Right cardiac atrium (tissue), 5 donors: ENCODE measurements around the gene WNT3A. TPM values are rescaled to one million over a fixed set of nuclear protein-coding genes. Genes with fewer than 3 reads are reported as not detected.

Experiments
- ATAC-seq, 2 donors: fragments of 200-7000 bp; cut with Tn5 transposase; one replicate each; pipeline versions ENCODE4 v1.8.0 to v1.9.1; 2020; ENCODE audit warnings: moderate library complexity in 2 of 2, mild to moderate bottlenecking in 1 of 2
- DNase-seq, 3 donors: peaks; one replicate each; pipeline ENCODE4 v3.0.0-alpha.2; 2020
- H3K27ac ChIP-seq: one replicate; pipeline ENCODE4 v1.5.1; 2013; ENCODE audit warnings: mild to moderate bottlenecking, low read length, control low read depth, moderate library complexity
- H3K27me3 ChIP-seq: one replicate; pipeline ENCODE4 v1.6.1; 2013; ENCODE audit not compliant: control insufficient read depth, insufficient read depth
- H3K4me1 ChIP-seq: one replicate; pipeline ENCODE4 v1.6.1; 2013; ENCODE audit warnings: low read length; ENCODE audit not compliant: control insufficient read depth, insufficient read depth
- H3K4me3 ChIP-seq: one replicate; pipeline ENCODE4 v1.5.1; 2013; ENCODE audit warnings: low read length, control low read depth
- H3K9me3 ChIP-seq: one replicate; pipeline ENCODE4 v1.6.1; 2013; ENCODE audit warnings: low read length; ENCODE audit not compliant: control insufficient read depth
- WGBS: extraction: QIAGEN DNeasy Blood & Tissue Kit; methylation state at CpG from one replicate; pipeline ENCODE4 v1.1.7; 2013; 5-methylcytosine and 5-hydroxymethylcytosine counted together
- intact Hi-C, 4 donors: fragments of 100-400 bp; cut with DNase I; formaldehyde crosslinking; loops; one replicate each; pipeline versions ENCODE4 v1.11.0 to v1.14.0; 2022 to 2023
- polyA plus RNA-seq: library from polyadenylated mRNA; stranded (reverse); fragments of 200-250 nt; gene quantifications from one replicate; pipeline ENCODE4 v1.2.3, GENCODE V29; 2013
- total RNA-seq, 4 donors: library from RNA; stranded (reverse); fragmentation: NEBNext Ultra II Directional; extraction: Animal tissue kit (Norgen Biotek cat#: 25700); gene quantifications; one replicate each; pipeline ENCODE4 v1.2.1, GENCODE V29; 2021
- donor health status: healthy with polysubstance abuse.
- donor health status: DM: no; HTN: yes; CAD: no.
- donor health status: DM: no; HTN: no; CAD: no.
- donor health status: DM: no; HTN: yes; CAD: no; lungs with severe emphysema.
- donor health status: DM: yes; HTN: yes; CAD: no.

WNT3A gene
- total and polyA plus RNA-seq, 5 donors: not detected

GRCh38 chr1:228046421-228047182 is 39.8 kb downstream of the WNT3A start:
- H3K27ac ChIP-seq: no peak overlapping the region
- intact Hi-C loops: no loop called here
- H3K4me1 ChIP-seq: no peaks in the 10 kb centered on the region
- WGBS: 89% methylated on average over 8 of the region's 8 CpGs
- H3K4me3 ChIP-seq: no peak overlapping the region
- H3K27me3 ChIP-seq: no peaks in the 10 kb centered on the region
- DNase-seq (no peak), ATAC-seq (no peak)
- H3K9me3 ChIP-seq: no peaks in the 10 kb centered on the region

- WGBS: 86% methylated on average over 7 of the region's 7 CpGs
- Histone ChIP-seq H3K9me3 (no peaks in the 10 kb centered on the region), H3K4me1 (no peaks in the 10 kb centered on the region), H3K27ac (no peak overlapping the region), H3K27me3 (no peaks in the 10 kb centered on the region), H3K4me3 (no peak overlapping the region)
- intact Hi-C loops: no loop called here
- no peak for ATAC-seq
- DNase-seq: no peak
Observed at GRCh38 chr1:228047183-228047466, 40.3 kb downstream of the WNT3A start.

GRCh38 chr1:228048120-228048519 is 41.3 kb downstream of the WNT3A start:
- 76% methylated on average over 5 of the region's 5 CpGs for WGBS
- DNase-seq (no peak), ATAC-seq (no peak)
- H3K4me1 ChIP-seq: no peaks in the 10 kb centered on the region
- H3K27me3 ChIP-seq: no peaks in the 10 kb centered on the region
- H3K9me3 ChIP-seq: no peaks in the 10 kb centered on the region
- intact Hi-C loops: no loop called here
- H3K27ac ChIP-seq: no peak overlapping the region
- H3K4me3 ChIP-seq: no peak overlapping the region

- WGBS: 82% methylated on average over 6 of the region's 6 CpGs
- H3K27me3 ChIP-seq: no peaks in the 10 kb centered on the region
- intact Hi-C loops: no loop called here
- DNase-seq (peak in 1 of 3 donors; percentile 14), ATAC-seq (no peak)
- no peaks in the 10 kb centered on the region for H3K4me1 ChIP-seq
- no peaks in the 10 kb centered on the region for H3K9me3 ChIP-seq
- H3K4me3 ChIP-seq: no peak overlapping the region
- H3K27ac ChIP-seq: no peak overlapping the region
Observed at GRCh38 chr1:228048659-228049298, 42.0 kb downstream of the WNT3A start.

- DNase-seq: peak in 1 of 3 donors; percentile 30
- intact Hi-C loops: no loop called here
Observed at GRCh38 chr1:228050571-228051231, 43.9 kb downstream of the WNT3A start.

GRCh38 chr1:228058172-228058948 is 51.6 kb downstream of the WNT3A start:
- intact Hi-C loops: no loop called here
- H3K4me3 ChIP-seq: no peak overlapping the region
- H3K27ac ChIP-seq: no peak overlapping the region
- DNase-seq: peak in 2 of 3 donors; percentile 30 to 41
- 43% methylated on average over 18 of the region's 18 CpGs for WGBS
- H3K9me3 ChIP-seq: no peaks in the 10 kb centered on the region
- ATAC-seq: no peak
- H3K27me3 ChIP-seq: no peaks in the 10 kb centered on the region
- no peaks in the 10 kb centered on the region for H3K4me1 ChIP-seq

More at GRCh38 chr1:228050571-228051231, 43.9 kb downstream of the WNT3A start:
- H3K27me3 ChIP-seq: no peaks in the 10 kb centered on the region
- ATAC-seq: no peak
- no peaks in the 10 kb centered on the region for H3K9me3 ChIP-seq
- no peaks in the 10 kb centered on the region for H3K4me1 ChIP-seq
- H3K27ac ChIP-seq: no peak overlapping the region
- WGBS: 91% methylated on average over 30 of the region's 30 CpGs
- no peak overlapping the region for H3K4me3 ChIP-seq

- Histone ChIP-seq H3K9me3 (no peaks in the 10 kb centered on the region), H3K27me3 (no peaks in the 10 kb centered on the region), H3K4me3 (no peak overlapping the region), H3K4me1 (no peaks in the 10 kb centered on the region), H3K27ac (no peak overlapping the region)
- intact Hi-C loops: no loop called here
- WGBS: 6% methylated on average over 66 of the region's 66 CpGs
- DNase-seq: peak in 1 of 3 donors; percentile 38
- no peak for ATAC-seq
Observed at GRCh38 chr1:228058949-228059633, 52.3 kb downstream of the WNT3A start.

- H3K4me3 ChIP-seq: peak overlapping the region; percentile 11
- no peaks in the 10 kb centered on the region for H3K4me1 ChIP-seq
- no peaks in the 10 kb centered on the region for H3K27me3 ChIP-seq
- intact Hi-C loops: no loop called here
- H3K27ac ChIP-seq: no peak overlapping the region
- peak; percentile 56 to 70 (median 68) for DNase-seq
- H3K9me3 ChIP-seq: no peaks in the 10 kb centered on the region
- 2% methylated on average over 33 of the region's 33 CpGs for WGBS
- ATAC-seq: peak; percentile 61 to 69
Observed at GRCh38 chr1:228059634-228060457, 53.0 kb downstream of the WNT3A start.

GRCh38 chr1:228060458-228061190 is 53.8 kb downstream of the WNT3A start:
- DNase-seq: peak in 2 of 3 donors; percentile 37 to 44

More at GRCh38 chr1:228060458-228061190, 53.8 kb downstream of the WNT3A start:
- no peak for ATAC-seq
- H3K9me3 ChIP-seq: no peaks in the 10 kb centered on the region
- intact Hi-C loops: no loop called here
- H3K4me1 ChIP-seq: no peaks in the 10 kb centered on the region
- no peak overlapping the region for H3K4me3 ChIP-seq
- no peaks in the 10 kb centered on the region for H3K27me3 ChIP-seq
- WGBS: 10% methylated on average over 34 of the region's 34 CpGs
- no peak overlapping the region for H3K27ac ChIP-seq
